Fibroblast of lung (primary cell): ENCODE measurements around the gene UNC13B. TPM values are rescaled to one million over a fixed set of nuclear protein-coding genes. Genes with fewer than 3 reads are reported as not detected.
A peak's percentile ranks its signal among the peaks of the same experiment; 100 is the strongest.
"Not testable (repeated sequence)": the region's sequence is repeated elsewhere in the genome, so short reads cannot be mapped to it uniquely, and the experiment has no call there.

Experiments used
- DNase-seq, 2 donors: peaks; one replicate each; pipeline versions ENCODE4 v3.0.0 to v3.0.0-alpha.2; 2010; ENCODE audit warnings: low read depth in 2 of 2
- H2AFZ ChIP-seq: 2 replicates; pipeline ENCODE4 v1.5.1; 2012; ENCODE audit warnings: low read length, control low read depth, inconsistent platforms
- H3K27ac ChIP-seq: 2 replicates; pipeline ENCODE4 v1.5.1; 2011; ENCODE audit warnings: low read length, control low read depth; ENCODE audit not compliant: insufficient read depth
- H3K27me3 ChIP-seq: 2 replicates; pipeline ENCODE4 v1.5.1; 2011; ENCODE audit warnings: mild to moderate bottlenecking, low read length; ENCODE audit not compliant: control insufficient read depth, insufficient read depth
- H3K36me3 ChIP-seq: 2 replicates; pipeline ENCODE4 v1.5.1; 2011; ENCODE audit warnings: low read length; ENCODE audit not compliant: control insufficient read depth, insufficient read depth
- H3K4me1 ChIP-seq: 2 replicates; pipeline ENCODE4 v1.5.1; 2011; ENCODE audit warnings: low read length; ENCODE audit not compliant: control insufficient read depth, insufficient read depth; ENCODE audit errors: extremely low read depth
- H3K4me2 ChIP-seq: 2 replicates; pipeline ENCODE4 v1.5.1; 2011; ENCODE audit warnings: low read length, control low read depth; ENCODE audit not compliant: insufficient read depth; ENCODE audit errors: extremely low read depth
- H3K4me3 ChIP-seq, 4 experiments: fragments of 200-600 bp in 1 of 4; sonication (generic) in 1 of 4; replicated peaks in 1 of 4; 2 replicates each; pipeline ENCODE4 v1.5.1; 2011 to 2016; ENCODE audit warnings: low read length in 4 of 4, low read depth in 3 of 4, mild to moderate bottlenecking in 3 of 4, control low read depth in 2 of 4, inconsistent platforms in 1 of 4, mixed read lengths in 1 of 4; ENCODE audit not compliant: insufficient read depth in 1 of 4; ENCODE audit errors: control extremely low read depth in 1 of 4
- H3K79me2 ChIP-seq: 2 replicates; pipeline ENCODE4 v1.5.1; 2012; ENCODE audit warnings: mild to moderate bottlenecking, low read length, inconsistent platforms; ENCODE audit not compliant: control insufficient read depth, insufficient read depth
- H3K9ac ChIP-seq: 2 replicates; pipeline ENCODE4 v1.5.1; 2011; ENCODE audit warnings: mild to moderate bottlenecking, low read length, control low read depth; ENCODE audit not compliant: insufficient read depth
- H3K9me3 ChIP-seq: 2 replicates; pipeline ENCODE4 v1.5.1; 2012; ENCODE audit warnings: low read depth, low read length; ENCODE audit not compliant: control insufficient read depth, insufficient read depth
- H4K20me1 ChIP-seq: 2 replicates; pipeline ENCODE4 v1.5.1; 2011; ENCODE audit warnings: low read length; ENCODE audit not compliant: control insufficient read depth, insufficient read depth; ENCODE audit errors: extremely low read depth
- EZH2 ChIP-seq: IDR thresholded peaks from 2 replicates; pipeline ENCODE4 v1.5.1; 2012; ENCODE audit warnings: low read length, control low read depth, mild to moderate bottlenecking; ENCODE audit errors: missing control alignments
- polyA plus RNA-seq, 2 donors: library from polyadenylated mRNA; depleted of rRNA in 1 of 2; stranded (reverse) in 1 of 2; unstranded in 1 of 2; fragments of >200 nt; gene quantifications; 2 replicates each; pipeline ENCODE4 v1.2.1, GENCODE V29; 2011 to 2012; ENCODE audit warnings: missing spikeins in 1 of 2
- total RNA-seq: library from RNA; depleted of rRNA; stranded (reverse); fragments of >200 nt; gene quantifications from 2 replicates; pipeline ENCODE4 v1.2.1, GENCODE V29; 2014
- TF ChIP-seq, protein P1 (sequence below), 2 donors: IDR thresholded peaks in 1 of 2; conservative IDR thresholded peaks in 1 of 2; 1 replicate in 1 of 2; 2 replicates in 1 of 2; pipeline ENCODE4 v1.5.1; 2011 to 2012; ENCODE audit warnings: low read length in 2 of 2, control low read depth in 1 of 2, inconsistent platforms in 1 of 2, low read depth in 1 of 2, mild to moderate bottlenecking in 1 of 2

UNC13B gene
- total and polyA plus RNA-seq, 2 donors (not counting 1 experiment from before 2014, with no cell fraction given) = 9.7 to 38.3 TPM

DNA sequence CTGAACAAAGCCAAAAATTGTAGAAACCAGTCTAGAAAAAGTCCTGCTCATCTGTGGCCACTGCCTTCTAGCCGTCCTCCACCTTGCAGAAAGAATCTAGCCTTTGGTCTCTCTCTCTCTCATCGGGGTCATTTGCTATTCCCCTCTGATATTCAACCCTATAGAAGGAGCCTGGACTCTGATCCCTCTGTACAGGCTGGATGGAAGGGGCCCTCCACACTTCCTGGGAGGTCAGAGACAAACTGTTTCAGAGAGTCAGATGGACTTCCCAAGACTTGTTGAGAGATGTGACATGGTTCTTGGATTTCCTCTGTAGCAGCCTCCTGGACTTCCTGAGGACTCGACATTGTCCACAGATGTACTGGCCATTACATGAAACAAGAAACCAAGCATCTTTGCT lies 243.1 kb downstream of the UNC13B start:
- no peak overlapping the region for H3K9ac ChIP-seq
- H3K4me3 ChIP-seq = no peak overlapping the region
- H3K4me1 ChIP-seq = no peaks in the 10 kb centered on the region
- TF ChIP-seq, protein P1, sequence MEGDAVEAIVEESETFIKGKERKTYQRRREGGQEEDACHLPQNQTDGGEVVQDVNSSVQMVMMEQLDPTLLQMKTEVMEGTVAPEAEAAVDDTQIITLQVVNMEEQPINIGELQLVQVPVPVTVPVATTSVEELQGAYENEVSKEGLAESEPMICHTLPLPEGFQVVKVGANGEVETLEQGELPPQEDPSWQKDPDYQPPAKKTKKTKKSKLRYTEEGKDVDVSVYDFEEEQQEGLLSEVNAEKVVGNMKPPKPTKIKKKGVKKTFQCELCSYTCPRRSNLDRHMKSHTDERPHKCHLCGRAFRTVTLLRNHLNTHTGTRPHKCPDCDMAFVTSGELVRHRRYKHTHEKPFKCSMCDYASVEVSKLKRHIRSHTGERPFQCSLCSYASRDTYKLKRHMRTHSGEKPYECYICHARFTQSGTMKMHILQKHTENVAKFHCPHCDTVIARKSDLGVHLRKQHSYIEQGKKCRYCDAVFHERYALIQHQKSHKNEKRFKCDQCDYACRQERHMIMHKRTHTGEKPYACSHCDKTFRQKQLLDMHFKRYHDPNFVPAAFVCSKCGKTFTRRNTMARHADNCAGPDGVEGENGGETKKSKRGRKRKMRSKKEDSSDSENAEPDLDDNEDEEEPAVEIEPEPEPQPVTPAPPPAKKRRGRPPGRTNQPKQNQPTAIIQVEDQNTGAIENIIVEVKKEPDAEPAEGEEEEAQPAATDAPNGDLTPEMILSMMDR (conservative IDR thresholded peaks at IDR 0.05 in 1 of 2, IDR thresholded peaks at IDR 0.05 in 1 of 2; ENCODE audit: low read depth in 1 of 2, low read length in 2 of 2) = no peak
- no peak for TF ChIP-seq EZH2
- no peak for DNase-seq
- no peak overlapping the region for H3K4me2 ChIP-seq
- H4K20me1 ChIP-seq = no peaks in the 10 kb centered on the region
- no peak overlapping the region for H2AFZ ChIP-seq
- no peaks in the 10 kb centered on the region for H3K79me2 ChIP-seq
- H3K9me3 ChIP-seq = no peaks in the 10 kb centered on the region
- no peaks in the 10 kb centered on the region for H3K27me3 ChIP-seq
- H3K27ac ChIP-seq = no peak overlapping the region
- no peaks in the 10 kb centered on the region for H3K36me3 ChIP-seq

DNA sequence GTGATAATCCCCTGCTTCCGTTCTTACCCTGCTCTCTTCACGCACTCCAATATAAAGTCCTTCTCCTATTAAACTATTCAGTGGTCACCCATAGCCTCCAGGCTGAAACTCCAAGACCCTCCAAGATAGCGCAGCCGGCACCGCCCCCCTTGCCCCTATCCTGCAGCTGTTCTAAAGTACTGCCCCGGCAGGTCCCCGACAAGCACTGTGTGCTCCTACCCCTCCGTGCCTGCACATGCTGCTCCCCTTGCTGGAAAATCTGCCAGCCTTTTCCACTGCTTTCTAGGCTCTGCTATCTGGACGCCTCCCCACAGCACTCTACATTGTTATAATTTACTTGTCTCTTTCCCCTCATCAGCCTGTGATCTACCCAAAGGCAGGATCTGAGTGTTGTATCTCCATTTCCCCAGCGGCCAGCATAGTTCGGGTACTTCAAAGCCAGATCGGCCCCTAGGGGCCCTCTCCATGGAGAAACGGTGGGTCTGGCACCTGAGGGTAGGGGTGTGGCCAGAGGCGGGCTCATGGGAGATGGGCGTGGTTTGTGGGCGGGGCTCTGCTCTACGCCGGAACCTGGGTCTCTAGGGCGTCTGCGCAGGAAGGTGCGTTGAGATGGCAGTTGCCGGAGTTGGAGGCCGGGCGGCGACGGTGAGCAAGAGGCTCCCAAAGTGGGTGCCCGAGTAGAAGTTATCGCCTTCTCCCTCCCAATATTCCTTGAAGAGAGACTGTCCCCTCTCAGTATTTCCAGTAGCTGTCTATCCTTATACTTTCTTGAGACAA lies 244.6 kb downstream of the UNC13B start:
- Histone ChIP-seq H3K9me3 (no peaks in the 10 kb centered on the region), H4K20me1 (no peaks in the 10 kb centered on the region), H3K4me2 (no peak overlapping the region), H3K4me3 (peak overlapping the region in 1 of 4 experiments; percentile 26), H3K9ac (no peak overlapping the region), H3K36me3 (no peaks in the 10 kb centered on the region), H3K27me3 (no peaks in the 10 kb centered on the region), H3K79me2 (no peaks in the 10 kb centered on the region), H3K4me1 (no peaks in the 10 kb centered on the region), H2AFZ (no peak overlapping the region), H3K27ac (no peak overlapping the region)
- DNase-seq = peak in 1 of 2 donors; percentile 10
- no peak for TF ChIP-seq EZH2
- TF ChIP-seq, protein P1 (conservative IDR thresholded peaks at IDR 0.05 in 1 of 2, IDR thresholded peaks at IDR 0.05 in 1 of 2; ENCODE audit: low read depth in 1 of 2, low read length in 2 of 2) = no peak

DNA sequence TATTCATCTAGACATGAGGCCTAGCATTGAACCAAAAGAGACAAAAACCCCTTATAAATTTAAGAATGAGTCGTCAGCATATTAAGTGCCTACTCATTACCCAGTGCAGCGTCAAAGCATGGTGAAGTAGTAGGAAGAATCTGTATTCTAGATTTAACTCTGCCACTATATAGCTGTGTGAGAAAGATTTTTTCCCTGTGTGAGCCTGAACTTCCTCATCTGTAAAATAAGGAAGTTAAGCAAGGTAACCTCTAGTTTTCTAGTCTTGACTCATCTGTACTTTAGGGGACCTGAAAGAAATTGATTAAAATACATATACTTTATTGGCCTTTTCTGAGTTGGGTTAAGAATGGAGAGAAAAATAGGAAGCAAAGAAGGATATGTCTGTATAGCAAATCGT lies 246.0 kb downstream of the UNC13B start:
- DNase-seq = no peak
- TF ChIP-seq, protein P1 (conservative IDR thresholded peaks at IDR 0.05 in 1 of 2, IDR thresholded peaks at IDR 0.05 in 1 of 2; ENCODE audit: low read depth in 1 of 2, low read length in 2 of 2) = no peak
- TF ChIP-seq EZH2 = no peak

DNA sequence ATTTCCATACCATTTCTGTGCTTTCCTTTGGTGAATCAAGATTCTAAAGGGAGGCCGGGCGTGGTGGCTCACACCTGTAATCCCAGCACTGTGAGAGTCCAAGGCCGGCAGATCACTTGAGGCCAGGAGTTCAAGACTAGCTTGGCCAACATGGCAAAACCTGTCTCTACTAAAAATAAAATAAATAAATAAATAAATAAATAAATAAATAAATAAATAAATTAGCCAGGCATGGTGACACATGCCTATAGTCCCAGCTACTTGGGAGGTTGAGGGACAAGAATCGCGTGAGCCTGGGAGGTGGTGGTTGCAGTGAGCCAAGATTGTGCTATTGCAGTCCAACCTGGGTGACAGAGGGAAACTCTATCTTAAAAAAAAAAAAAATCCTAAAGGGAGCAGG lies 247.6 kb downstream of the UNC13B start:
- not testable (repeated sequence) for H3K9me3 ChIP-seq, H3K27me3 ChIP-seq, DNase-seq, H3K4me3 ChIP-seq, H4K20me1 ChIP-seq, H3K27ac ChIP-seq, H3K79me2 ChIP-seq, H3K4me2 ChIP-seq, H3K36me3 ChIP-seq, H2AFZ ChIP-seq, H3K9ac ChIP-seq, H3K4me1 ChIP-seq

More for the DNA sequence above, 246.0 kb downstream of the UNC13B start:
- H3K4me1 ChIP-seq = no peaks in the 10 kb centered on the region
- no peak overlapping the region for H3K9ac ChIP-seq
- H3K4me3 ChIP-seq = no peak overlapping the region
- H3K79me2 ChIP-seq = no peaks in the 10 kb centered on the region
- H3K27ac ChIP-seq = no peak overlapping the region
- H3K27me3 ChIP-seq = no peaks in the 10 kb centered on the region
- H2AFZ ChIP-seq = no peak overlapping the region
- H4K20me1 ChIP-seq = no peaks in the 10 kb centered on the region
- no peak overlapping the region for H3K4me2 ChIP-seq
- no peaks in the 10 kb centered on the region for H3K9me3 ChIP-seq
- no peaks in the 10 kb centered on the region for H3K36me3 ChIP-seq
